Tibial nerve (tissue), 4 donors: ENCODE results near the gene ERBB3. TPM values are rescaled to one million over a fixed set of nuclear protein-coding genes. Genes with fewer than 3 reads are reported as not detected.
A peak's percentile ranks its signal among the peaks of the same experiment; 100 is the strongest.

Source experiments
- DNase-seq, 2 donors: peaks; one replicate each; pipeline ENCODE4 v3.0.0-alpha.2; 2019; ENCODE audit warnings: low spot score in 2 of 2
- H3K27ac ChIP-seq, 4 donors: fragments of 200-600 bp; sonication (generic) in 3 of 4; one replicate each; pipeline ENCODE4 v1.5.1; 2017 to 2019; ENCODE audit warnings: mild to moderate bottlenecking in 1 of 4
- H3K27me3 ChIP-seq, 2 donors: fragments of 200-600 bp; sonication (generic) in 1 of 2; one replicate each; pipeline versions ENCODE4 v1.5.1 to v1.6.0; 2017 to 2019
- H3K36me3 ChIP-seq, 3 donors: fragments of 200-600 bp; sonication (generic); one replicate each; pipeline ENCODE4 v1.5.1; 2018 to 2019
- H3K4me1 ChIP-seq, 4 donors: fragments of 200-600 bp; sonication (generic) in 3 of 4; one replicate each; pipeline ENCODE4 v1.5.1; 2017 to 2019
- H3K4me3 ChIP-seq, 4 donors: fragments of 200-600 bp; sonication (generic) in 3 of 4; one replicate each; pipeline ENCODE4 v1.5.1; 2017 to 2019; ENCODE audit warnings: mild to moderate bottlenecking in 1 of 4, moderate library complexity in 1 of 4
- H3K9me3 ChIP-seq, 4 donors: fragments of 200-600 bp; sonication (generic) in 3 of 4; one replicate each; pipeline ENCODE4 v1.5.1; 2017 to 2019
- CTCF ChIP-seq, 5 experiments: fragments of 200-600 bp in 3 of 5; fragments of 450-650 bp in 2 of 5; sonication (generic) in 3 of 5; IDR thresholded peaks; one replicate each; pipeline ENCODE4 v1.5.1; 2016 to 2019; ENCODE audit warnings: antibody characterized with exemption in 5 of 5, mild to moderate bottlenecking in 3 of 5, moderate library complexity in 2 of 5
- EP300 ChIP-seq, 2 donors: sonication (generic); formaldehyde crosslinking; IDR thresholded peaks; one replicate each; pipeline ENCODE4 v1.6.1; 2017; ENCODE audit warnings: antibody characterized with exemption in 2 of 2, mild to moderate bottlenecking in 1 of 2
- POLR2A ChIP-seq, 2 donors: fragments of 450-650 bp; IDR thresholded peaks; one replicate each; pipeline ENCODE4 v1.6.1; 2017; ENCODE audit warnings: antibody characterized with exemption in 2 of 2, mild to moderate bottlenecking in 2 of 2, moderate library complexity in 2 of 2
- WGBS, 2 donors: methylation state at CpG; one replicate each; pipeline ENCODE4 v1.1.5; 2018; 5-methylcytosine and 5-hydroxymethylcytosine counted together
- total RNA-seq, 4 donors: library from RNA; depleted of rRNA; stranded (reverse); fragments of >200 nt; gene quantifications; one replicate each; pipeline ENCODE4 v1.1.0, GENCODE V29; 2016

ERBB3 gene
- total RNA-seq, result 100 to 1,000 TPM in 2 of 4 donors, 10 to 100 TPM in 2; 90.6 to 165 (median 99.8) TPM

GRCh38 chr12:56079723-56080555, at the start of gene ERBB3:
Gene ERBB3, plus strand, starts transcription at chr12:56080165. Its CDS starts 136 bp downstream, at chr12:56080301.
- Histone ChIP-seq H3K27ac (peak within 1 kb of the TSS; percentile 43 to 95 (median 93)), H3K27me3 (no peaks in the 10 kb centered on the region), H3K9me3 (no peaks in the 10 kb centered on the region), H3K36me3 (no peaks in the 10 kb centered on the region), H3K4me3 (peak within 1 kb of the TSS; percentile 62 to 70 (median 66)), H3K4me1 (peaks cover 0 to 33% (median 13%) of the 10 kb centered on the region in 4 donors)
- TF ChIP-seq EP300 (IDR thresholded peaks at IDR 0.05) (peak in 1 of 2 donors; percentile 91), CTCF (IDR thresholded peaks at IDR 0.05) (peak in 1 of 5 experiments; percentile 23), POLR2A (IDR thresholded peaks at IDR 0.05) (peak in 1 of 2 donors; percentile 49)
- peak; percentile 36 to 41 for DNase-seq
- 1% methylated on average over 54 to 56 of the region's 59 CpGs for WGBS, 2 donors

DNA sequence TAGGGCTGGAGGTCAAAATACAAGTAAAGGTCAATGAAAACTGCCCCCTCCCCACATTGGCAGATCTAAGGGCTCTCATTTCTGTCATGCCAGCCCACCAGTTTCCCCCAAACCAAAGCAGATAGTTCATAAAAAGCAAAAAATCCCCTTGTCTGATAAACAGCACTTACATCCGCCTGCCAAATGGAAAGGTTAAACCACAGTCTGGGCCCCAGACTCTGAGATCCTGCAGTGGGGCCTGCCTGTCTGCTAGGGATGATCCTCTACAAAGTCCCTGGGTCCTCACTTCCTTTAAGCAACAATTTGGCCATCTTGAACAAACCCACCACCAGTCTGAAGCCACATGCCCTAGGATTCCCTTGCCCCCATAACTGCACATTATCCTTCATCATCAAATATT, 48.0 kb upstream of the ERBB3 start:
- Histone ChIP-seq H3K36me3 (peaks cover 0 to 81% (median 7%) of the 10 kb centered on the region in 3 donors), H3K9me3 (no peaks in the 10 kb centered on the region), H3K27me3 (no peaks in the 10 kb centered on the region), H3K4me3 (no peak overlapping the region), H3K27ac (no peak overlapping the region), H3K4me1 (no peaks in the 10 kb centered on the region)
- TF ChIP-seq EP300 (IDR thresholded peaks at IDR 0.05) (no peak), CTCF (IDR thresholded peaks at IDR 0.05) (no peak), POLR2A (IDR thresholded peaks at IDR 0.05) (no peak)
- no peak for DNase-seq
- 87 to 89% methylated on average over 1 of the region's 1 CpG for WGBS, 2 donors

DNA sequence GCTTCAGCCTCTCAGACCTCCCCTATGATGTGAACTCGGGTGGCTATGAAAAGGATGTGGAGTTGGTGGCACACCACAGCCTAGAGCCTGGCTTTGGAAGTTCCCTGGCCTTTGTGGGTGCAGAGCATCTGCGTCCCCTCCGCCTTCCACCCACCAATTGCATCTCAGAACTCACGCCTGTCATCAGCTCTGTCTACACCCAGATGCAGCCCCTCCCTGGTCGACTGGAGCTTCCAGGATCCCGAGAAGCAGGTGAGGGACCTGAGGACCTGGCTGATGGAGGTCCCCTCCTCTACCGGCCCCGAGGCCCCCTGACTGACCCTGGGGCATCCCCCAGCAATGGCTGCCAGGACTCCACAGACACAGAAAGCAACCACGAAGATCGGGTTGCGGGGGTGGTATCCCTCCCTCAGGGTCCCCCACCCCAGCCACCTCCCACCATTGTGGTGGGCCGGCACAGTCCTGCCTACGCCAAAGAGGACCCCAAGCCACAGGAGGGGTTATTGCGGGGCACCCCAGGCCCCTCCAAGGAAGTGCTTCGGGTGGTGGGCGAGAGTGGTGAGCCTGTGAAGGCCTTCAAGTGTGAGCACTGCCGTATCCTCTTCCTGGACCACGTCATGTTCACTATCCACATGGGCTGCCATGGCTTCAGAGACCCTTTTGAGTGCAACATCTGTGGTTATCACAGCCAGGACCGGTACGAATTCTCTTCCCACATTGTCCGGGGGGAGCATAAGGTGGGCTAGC, 45.2 kb upstream of the ERBB3 start:
- no peak overlapping the region for H3K4me3 ChIP-seq
- H3K27me3 ChIP-seq, result no peaks in the 10 kb centered on the region
- TF ChIP-seq EP300 (IDR thresholded peaks at IDR 0.05), result no peak
- TF ChIP-seq CTCF (IDR thresholded peaks at IDR 0.05), result no peak
- no peak for TF ChIP-seq POLR2A (IDR thresholded peaks at IDR 0.05)
- peaks cover 0 to 72% (median 0%) of the 10 kb centered on the region in 3 donors for H3K36me3 ChIP-seq
- WGBS, 2 donors, result 85% methylated on average over 18 to 20 of the region's 21 CpGs
- H3K4me1 ChIP-seq, result no peaks in the 10 kb centered on the region
- DNase-seq, result no peak
- no peak overlapping the region for H3K27ac ChIP-seq
- H3K9me3 ChIP-seq, result no peaks in the 10 kb centered on the region

GRCh38 chr12:56037161-56037560, 42.8 kb upstream of the ERBB3 start:
- TF ChIP-seq POLR2A (IDR thresholded peaks at IDR 0.05) (no peak), CTCF (IDR thresholded peaks at IDR 0.05) (no peak), EP300 (IDR thresholded peaks at IDR 0.05) (no peak)
- Histone ChIP-seq H3K36me3 (peaks cover 0 to 63% (median 0%) of the 10 kb centered on the region in 3 donors), H3K4me1 (peaks cover 0 to 10% (median 4%) of the 10 kb centered on the region in 4 donors), H3K4me3 (no peak overlapping the region), H3K9me3 (no peaks in the 10 kb centered on the region), H3K27ac (no peak overlapping the region), H3K27me3 (no peaks in the 10 kb centered on the region)
- DNase-seq, result no peak
- WGBS, 2 donors, result 77 to 82% methylated on average over 2 of the region's 2 CpGs
